HG02798 (cell line): Measurements from ENCODE around the gene XCL1.

Experiments
- ATAC-seq: cut with Tn5 transposase; IDR thresholded peaks from one replicate; pipeline ENCODE4 v1.9.1; 2021; ENCODE audit warnings: mild to moderate bottlenecking; ENCODE audit not compliant: unreplicated experiment, poor library complexity

XCL1 gene

DNA sequence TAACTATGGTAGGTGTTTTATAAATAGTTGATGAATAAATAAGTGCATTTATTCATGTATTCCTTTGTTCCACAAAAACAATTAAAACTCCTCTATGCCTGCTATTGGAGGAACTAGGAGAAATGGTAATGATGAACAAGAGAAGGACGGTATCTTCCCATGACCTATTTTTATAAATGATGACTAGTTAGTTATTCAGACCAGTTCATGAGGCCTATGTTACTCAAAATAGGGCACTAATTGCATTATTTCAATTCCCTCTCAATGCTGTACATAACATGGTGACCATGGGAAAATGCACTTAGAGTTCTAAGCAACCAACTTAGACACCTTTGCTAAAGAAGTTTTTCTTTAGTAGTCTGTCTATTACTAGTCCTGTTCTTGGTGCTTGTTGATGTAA, 53.1 kb downstream of the XCL1 start:
- ATAC-seq = no peak
